ENCODE measurements around the gene CRACDL.

CRACDL gene

GRCh38 chr2:98847853-98848252, 88.2 kb downstream of the CRACDL start:
- DNase-seq, result no peak

GRCh38 chr2:98846041-98846440, 90.0 kb downstream of the CRACDL start:
- no peak for DNase-seq

- DNase-seq, result no peak
Observed at GRCh38 chr2:98842136-98842535, 93.9 kb downstream of the CRACDL start.

- DNase-seq, result no peak
Observed at GRCh38 chr2:98839292-98839691, 96.7 kb downstream of the CRACDL start.

- DNase-seq, result no peak
Observed at GRCh38 chr2:98835831-98836385, 100.1 kb downstream of the CRACDL start.

GRCh38 chr2:98833917-98834263, 102.1 kb downstream of the CRACDL start:
- no peak for DNase-seq

GRCh38 chr2:98833172-98833916, 102.7 kb downstream of the CRACDL start:
- no peak for DNase-seq

- no peak for DNase-seq
Observed at GRCh38 chr2:98832172-98832571, 103.9 kb downstream of the CRACDL start.

- DNase-seq, result no peak
Observed at GRCh38 chr2:98830571-98831145, 105.4 kb downstream of the CRACDL start.

GRCh38 chr2:98829581-98830270, 106.3 kb downstream of the CRACDL start:
- DNase-seq, result no peak

- DNase-seq, result no peak
Observed at GRCh38 chr2:98828793-98829371, 107.1 kb downstream of the CRACDL start.

GRCh38 chr2:98828369-98828744, 107.7 kb downstream of the CRACDL start:
- DNase-seq, result no peak

- no peak for DNase-seq
Observed at GRCh38 chr2:98827625-98828368, 108.2 kb downstream of the CRACDL start.

- DNase-seq, result no peak
Observed at GRCh38 chr2:98826856-98827255, 109.2 kb downstream of the CRACDL start.

GRCh38 chr2:98825858-98826257, 110.2 kb downstream of the CRACDL start:
- DNase-seq, result no peak

GRCh38 chr2:98825404-98825803, 110.6 kb downstream of the CRACDL start:
- no peak for DNase-seq

GRCh38 chr2:98825020-98825350, 111.0 kb downstream of the CRACDL start:
- no peak for DNase-seq

GRCh38 chr2:98824256-98825019, 111.6 kb downstream of the CRACDL start:
- no peak for DNase-seq

- DNase-seq, result no peak
Observed at GRCh38 chr2:98823196-98824170, 112.5 kb downstream of the CRACDL start.

GRCh38 chr2:98822301-98823164, 113.5 kb downstream of the CRACDL start:
- DNase-seq, result no peak

Measured in NCI-H2227 treated with DMSO at 0.1 percent for 48 hours (cell line).